OCI-LY7 (cell line): ENCODE results near the gene LRRC8C. TPM values are rescaled to one million over a fixed set of nuclear protein-coding genes. Genes with fewer than 3 reads are reported as not detected.

Experiments
- BruUV-seq: library from RNA; stranded (reverse); fragments of 400-500 nt; replicated peaks from 2 replicates; lab custom pipeline; 2021; lab: Mats Ljungman, UMichigan
- CTCF ChIA-PET: fragments of 300-600 bp; sonication (Branson Sonifier 250); formaldehyde crosslinking; loops from one replicate; lab custom pipeline; 2022; ENCODE audit warnings: antibody characterized with exemption; ENCODE audit not compliant: unreplicated experiment; lab: Charles Lee
- POLR2A ChIA-PET: fragments of 300-600 bp; sonication (Branson Sonifier 250); formaldehyde crosslinking; loops from one replicate; lab custom pipeline; 2022; ENCODE audit warnings: antibody characterized with exemption; lab: Charles Lee
- DNase-seq: peaks from one replicate; pipeline ENCODE4 v3.0.0-alpha.2; 2015; ENCODE audit warnings: low spot score
- H2AFZ ChIP-seq: fragments of 200-600 bp; sonication (generic), shearing (Covaris generic); 2 replicates; pipeline ENCODE4 v1.6.1; 2014; ENCODE audit warnings: mild to moderate bottlenecking, antibody characterized with exemption, low read length, moderate library complexity
- H3K27ac ChIP-seq: fragments of 200-600 bp; sonication (generic); 2 replicates; pipeline ENCODE4 v1.5.1; 2014; ENCODE audit warnings: mixed run types, low read depth, mild to moderate bottlenecking, moderate library complexity, low read length, inconsistent platforms; ENCODE audit not compliant: poor library complexity, severe bottlenecking
- H3K36me3 ChIP-seq: fragments of 200-600 bp; sonication (generic); 2 replicates; pipeline ENCODE4 v1.6.1; 2014; ENCODE audit warnings: mild to moderate bottlenecking, antibody characterized with exemption, low read length, moderate library complexity, mixed read lengths; ENCODE audit not compliant: insufficient read depth
- H3K4me1 ChIP-seq: fragments of 200-600 bp; sonication (generic); 2 replicates; pipeline ENCODE4 v1.5.1; 2014; ENCODE audit warnings: mild to moderate bottlenecking, low read length; ENCODE audit not compliant: insufficient read depth, poor library complexity, severe bottlenecking
- H3K4me2 ChIP-seq: fragments of 200-600 bp; sonication (generic); 2 replicates; pipeline ENCODE4 v1.6.1; 2014; ENCODE audit warnings: mild to moderate bottlenecking, low read length
- H3K4me3 ChIP-seq: fragments of 200-600 bp; sonication (generic); 2 replicates; pipeline ENCODE4 v1.5.1; 2014; ENCODE audit warnings: mild to moderate bottlenecking, low read depth, low read length; ENCODE audit not compliant: poor library complexity, severe bottlenecking
- H3K79me2 ChIP-seq: fragments of 200-600 bp; sonication (generic); 2 replicates; pipeline ENCODE4 v1.6.1; 2016; ENCODE audit warnings: low read depth, mild to moderate bottlenecking, low read length, moderate library complexity, mixed read lengths; ENCODE audit not compliant: insufficient read depth
- H3K9me2 ChIP-seq: fragments of 200-600 bp; sonication (generic); 2 replicates; pipeline ENCODE4 v1.6.1; 2016; ENCODE audit warnings: mild to moderate bottlenecking, low read length, mixed read lengths; ENCODE audit not compliant: insufficient read depth
- H3K9me3 ChIP-seq: fragments of 200-600 bp; sonication (generic); 2 replicates; pipeline ENCODE4 v1.6.1; 2014; ENCODE audit warnings: mild to moderate bottlenecking, mixed run types, low read length, mixed read lengths
- H4K20me1 ChIP-seq: fragments of 200-600 bp; sonication (generic); 2 replicates; pipeline ENCODE4 v1.6.1; 2014; ENCODE audit warnings: mild to moderate bottlenecking, antibody characterized with exemption, low read length, moderate library complexity, mixed read lengths; ENCODE audit not compliant: insufficient read depth
- CTCF ChIP-seq: fragments of 200-600 bp; sonication (generic); conservative IDR thresholded peaks from 2 replicates; pipeline ENCODE4 v1.5.1; 2014; ENCODE audit warnings: mild to moderate bottlenecking, antibody characterized with exemption, low read length, moderate library complexity, mixed read lengths
- EZH2phosphoT487 ChIP-seq: fragments of 200-600 bp; sonication (generic); IDR thresholded peaks from 2 replicates; pipeline ENCODE4 v1.6.1; 2018; ENCODE audit warnings: low read depth, borderline replicate concordance, mild to moderate bottlenecking, mixed run types, antibody characterized with exemption, low read length, moderate library complexity, mixed read lengths
- intact Hi-C: fragments of 100-400 bp; cut with micrococcal nuclease; formaldehyde crosslinking; loops from one replicate; pipeline ENCODE4 v1.10.0; 2022; ENCODE audit not compliant: unreplicated experiment
- total RNA-seq, 2 experiments: library from RNA; depleted of rRNA in 1 of 2; stranded (reverse); fragments of >200 nt in 1 of 2; shearing (Covaris generic) in 1 of 2; gene quantifications; 2 replicates each; pipeline ENCODE4 v1.2.3, GENCODE V29; 2014 to 2022

The LRRC8C gene
- total RNA-seq, 2 experiments from 2014 or later: 6.0 to 9.0 TPM

- H3K36me3 ChIP-seq: no peaks in the 10 kb centered on the region
- no peaks in the 10 kb centered on the region for H3K9me2 ChIP-seq
- peaks cover 22% of the 10 kb centered on the region; the same call in 1 of the 2 replicates for H3K79me2 ChIP-seq
- no peaks in the 10 kb centered on the region for H3K9me3 ChIP-seq
- no TSS peak for BruUV-seq
- no peak for TF ChIP-seq EZH2phosphoT487
- TF ChIP-seq CTCF: no peak
- DNase-seq: no peak
- no peak overlapping the region for H2AFZ ChIP-seq
- H3K4me1 ChIP-seq: peaks cover 25% of the 10 kb centered on the region
- 0 out of 2 replicates have a peak overlapping the region, but pooled peaks have one; percentile 88 for H3K4me2 ChIP-seq
- no peaks in the 10 kb centered on the region for H4K20me1 ChIP-seq
- intact Hi-C loops: no loop called here
- H3K4me3 ChIP-seq: no peak overlapping the region
- no peak overlapping the region for H3K27ac ChIP-seq
- ChIA-PET POLR2A (interaction anchor here (0.6 to 14.0 kb wide), 8 partner anchors 9 to 189 kb away, joined by 3 to 90 read pairs (median 4); no protein-coding TSS in a partner anchor), CTCF (interaction anchor here (1.2 kb wide), 2 partner anchors 25 to 127 kb away, joined by 3 to 4 read pairs; no protein-coding TSS in a partner anchor)
Measured at GRCh38 chr1:89635825-89636815, 3.2 kb downstream of the LRRC8C start.

- Histone ChIP-seq H4K20me1 (no peaks in the 10 kb centered on the region), H3K4me1 (peaks cover 20% of the 10 kb centered on the region), H3K36me3 (no peaks in the 10 kb centered on the region), H3K4me3 (no peak overlapping the region), H3K9me3 (no peaks in the 10 kb centered on the region), H2AFZ (no peak overlapping the region), H3K4me2 (no peak overlapping the region), H3K79me2 (peaks cover 22% of the 10 kb centered on the region; the same call in 1 of the 2 replicates), H3K27ac (no peak overlapping the region), H3K9me2 (no peaks in the 10 kb centered on the region)
- ChIA-PET POLR2A (interaction anchor here (0.7 to 14.0 kb wide), 6 partner anchors 13 to 125 kb away, joined by 3 to 90 read pairs (median 4); no protein-coding TSS in a partner anchor), CTCF (no interaction called here)
- no peak for DNase-seq
- no peak for TF ChIP-seq CTCF
- no peak for TF ChIP-seq EZH2phosphoT487
- intact Hi-C loops: no loop called here
- no TSS peak for BruUV-seq
Measured at GRCh38 chr1:89637496-89637895, 4.6 kb downstream of the LRRC8C start.
